ENCODE results near the gene GRHL1. TPM values are rescaled to one million over a fixed set of nuclear protein-coding genes. Genes with fewer than 3 reads are reported as not detected.

GRHL1 gene
- total and polyA plus RNA-seq, 2 experiments from 2014 or later: 0.32 to 0.45 TPM

- Histone ChIP-seq H2AFZ (no peak overlapping the region), H3K36me3 (ENCODE audit: low read depth) (no peaks in the 10 kb centered on the region), H3F3A (ENCODE audit: insufficient read depth) (peaks cover 7% of the 10 kb centered on the region; the same call in 1 of the 2 replicates), H3K4me2 (ENCODE audit: unreplicated experiment) (no peak overlapping the region), H3K9ac (no peak overlapping the region), H3K27ac (no peak overlapping the region), H3K4me3 (no peak overlapping the region), H3K27me3 (replicated peaks; ENCODE audit: insufficient read depth) (no peaks in the 10 kb centered on the region), H3K79me2 (ENCODE audit: insufficient read depth) (no peaks in the 10 kb centered on the region), H4K20me1 (ENCODE audit: insufficient read depth) (no peaks in the 10 kb centered on the region), H3K9me2 (ENCODE audit: insufficient read depth) (no peaks in the 10 kb centered on the region), H3K9me3 (ENCODE audit: low read depth) (no peaks in the 10 kb centered on the region), H3K4me1 (ENCODE audit: insufficient read depth) (peaks cover 8% of the 10 kb centered on the region; the same call in 1 of the 2 replicates)
- no peak for DNase-seq
- TF ChIP-seq EZH2 (IDR thresholded peaks at IDR 0.05; ENCODE audit: insufficient read depth, poor library complexity, severe bottlenecking) (no peak), EZH2phosphoT487 (IDR thresholded peaks at IDR 0.05; ENCODE audit: insufficient read depth, low read depth) (no peak)
- 77 to 81% methylated on average over 24 to 27 of the region's 27 CpGs for WGBS, 2 experiments (ENCODE audit: low coverage in 1 of 2, low lambda C conversion rate in 2 of 2, missing lambda C conversion rate in 2 of 2)
- in situ Hi-C loops (cut with MboI): no loop called here
These were observed 68.3 kb downstream of the GRHL1 start for GRCh38 chr2:10019602-10020400.

- no peak for DNase-seq
- H3K27me3 ChIP-seq (replicated peaks; ENCODE audit: insufficient read depth): no peaks in the 10 kb centered on the region
- H3K9ac ChIP-seq: no peak overlapping the region
- H3K79me2 ChIP-seq (ENCODE audit: insufficient read depth): no peaks in the 10 kb centered on the region
- no peaks in the 10 kb centered on the region for H3K9me2 ChIP-seq (ENCODE audit: insufficient read depth)
- no peak for TF ChIP-seq EZH2 (IDR thresholded peaks at IDR 0.05; ENCODE audit: insufficient read depth, poor library complexity, severe bottlenecking)
- no peak for TF ChIP-seq EZH2phosphoT487 (IDR thresholded peaks at IDR 0.05; ENCODE audit: insufficient read depth, low read depth)
- peaks cover 7% of the 10 kb centered on the region; the same call in 1 of the 2 replicates for H3F3A ChIP-seq (ENCODE audit: insufficient read depth)
- H4K20me1 ChIP-seq (ENCODE audit: insufficient read depth): no peaks in the 10 kb centered on the region
- no peak overlapping the region for H3K27ac ChIP-seq
- WGBS, 2 experiments (ENCODE audit: low coverage in 1 of 2, low lambda C conversion rate in 2 of 2, missing lambda C conversion rate in 2 of 2): 91 to 94% methylated on average over 16 of the region's 16 CpGs
- no peak overlapping the region for H3K4me3 ChIP-seq
- in situ Hi-C loops (cut with MboI): no loop called here
- H3K36me3 ChIP-seq (ENCODE audit: low read depth): no peaks in the 10 kb centered on the region
- H3K4me2 ChIP-seq (ENCODE audit: unreplicated experiment): no peak overlapping the region
- no peaks in the 10 kb centered on the region for H3K9me3 ChIP-seq (ENCODE audit: low read depth)
- no peak overlapping the region for H2AFZ ChIP-seq
- peaks cover 8% of the 10 kb centered on the region; the same call in 1 of the 2 replicates for H3K4me1 ChIP-seq (ENCODE audit: insufficient read depth)
These were observed 70.5 kb downstream of the GRHL1 start for GRCh38 chr2:10022041-10022421.

GRCh38 chr2:10022445-10022844 is 71.0 kb downstream of the GRHL1 start:
- no peak for DNase-seq
- TF ChIP-seq EZH2phosphoT487 (IDR thresholded peaks at IDR 0.05; ENCODE audit: insufficient read depth, low read depth) (no peak), EZH2 (IDR thresholded peaks at IDR 0.05; ENCODE audit: insufficient read depth, poor library complexity, severe bottlenecking) (no peak)
- Histone ChIP-seq H3K4me3 (no peak overlapping the region), H3F3A (ENCODE audit: insufficient read depth) (peaks cover 7% of the 10 kb centered on the region; the same call in 1 of the 2 replicates), H4K20me1 (ENCODE audit: insufficient read depth) (no peaks in the 10 kb centered on the region), H3K4me2 (ENCODE audit: unreplicated experiment) (no peak overlapping the region), H3K9me3 (ENCODE audit: low read depth) (no peaks in the 10 kb centered on the region), H3K27me3 (replicated peaks; ENCODE audit: insufficient read depth) (no peaks in the 10 kb centered on the region), H2AFZ (no peak overlapping the region), H3K27ac (no peak overlapping the region), H3K79me2 (ENCODE audit: insufficient read depth) (no peaks in the 10 kb centered on the region), H3K9ac (no peak overlapping the region), H3K4me1 (ENCODE audit: insufficient read depth) (peaks cover 8% of the 10 kb centered on the region; the same call in 1 of the 2 replicates), H3K9me2 (ENCODE audit: insufficient read depth) (no peaks in the 10 kb centered on the region), H3K36me3 (ENCODE audit: low read depth) (no peaks in the 10 kb centered on the region)
- 88 to 94% methylated on average over 4 of the region's 4 CpGs for WGBS, 2 experiments (ENCODE audit: low coverage in 1 of 2, low lambda C conversion rate in 2 of 2, missing lambda C conversion rate in 2 of 2)
- in situ Hi-C loops (cut with MboI): no loop called here

- no peaks in the 10 kb centered on the region for H3K9me2 ChIP-seq (ENCODE audit: insufficient read depth)
- H3K4me1 ChIP-seq (ENCODE audit: insufficient read depth): peaks cover 8% of the 10 kb centered on the region; the same call in 1 of the 2 replicates
- no peak overlapping the region for H3K4me3 ChIP-seq
- 87% methylated on average over 10 of the region's 10 CpGs for WGBS, 2 experiments (ENCODE audit: low coverage in 1 of 2, low lambda C conversion rate in 2 of 2, missing lambda C conversion rate in 2 of 2)
- no peaks in the 10 kb centered on the region for H3K79me2 ChIP-seq (ENCODE audit: insufficient read depth)
- no peaks in the 10 kb centered on the region for H4K20me1 ChIP-seq (ENCODE audit: insufficient read depth)
- H3K4me2 ChIP-seq (ENCODE audit: unreplicated experiment): no peak overlapping the region
- H3K36me3 ChIP-seq (ENCODE audit: low read depth): no peaks in the 10 kb centered on the region
- H3K27ac ChIP-seq: no peak overlapping the region
- no peak for TF ChIP-seq EZH2phosphoT487 (IDR thresholded peaks at IDR 0.05; ENCODE audit: insufficient read depth, low read depth)
- TF ChIP-seq EZH2 (IDR thresholded peaks at IDR 0.05; ENCODE audit: insufficient read depth, poor library complexity, severe bottlenecking): no peak
- DNase-seq: no peak
- H2AFZ ChIP-seq: no peak overlapping the region
- in situ Hi-C loops (cut with MboI): no loop called here
- H3K9ac ChIP-seq: no peak overlapping the region
- no peaks in the 10 kb centered on the region for H3K9me3 ChIP-seq (ENCODE audit: low read depth)
- no peaks in the 10 kb centered on the region for H3K27me3 ChIP-seq (replicated peaks; ENCODE audit: insufficient read depth)
- H3F3A ChIP-seq (ENCODE audit: insufficient read depth): peaks cover 7% of the 10 kb centered on the region; the same call in 1 of the 2 replicates
These were observed 71.6 kb downstream of the GRHL1 start for GRCh38 chr2:10022966-10023662.

All from GM23248 (cell line).